ENCODE data around the gene THSD8.

THSD8 gene

GRCh38 chr19:12792051-12792852 is 9.6 kb upstream of the THSD8 start:
- TF ChIP-seq, protein P1, sequence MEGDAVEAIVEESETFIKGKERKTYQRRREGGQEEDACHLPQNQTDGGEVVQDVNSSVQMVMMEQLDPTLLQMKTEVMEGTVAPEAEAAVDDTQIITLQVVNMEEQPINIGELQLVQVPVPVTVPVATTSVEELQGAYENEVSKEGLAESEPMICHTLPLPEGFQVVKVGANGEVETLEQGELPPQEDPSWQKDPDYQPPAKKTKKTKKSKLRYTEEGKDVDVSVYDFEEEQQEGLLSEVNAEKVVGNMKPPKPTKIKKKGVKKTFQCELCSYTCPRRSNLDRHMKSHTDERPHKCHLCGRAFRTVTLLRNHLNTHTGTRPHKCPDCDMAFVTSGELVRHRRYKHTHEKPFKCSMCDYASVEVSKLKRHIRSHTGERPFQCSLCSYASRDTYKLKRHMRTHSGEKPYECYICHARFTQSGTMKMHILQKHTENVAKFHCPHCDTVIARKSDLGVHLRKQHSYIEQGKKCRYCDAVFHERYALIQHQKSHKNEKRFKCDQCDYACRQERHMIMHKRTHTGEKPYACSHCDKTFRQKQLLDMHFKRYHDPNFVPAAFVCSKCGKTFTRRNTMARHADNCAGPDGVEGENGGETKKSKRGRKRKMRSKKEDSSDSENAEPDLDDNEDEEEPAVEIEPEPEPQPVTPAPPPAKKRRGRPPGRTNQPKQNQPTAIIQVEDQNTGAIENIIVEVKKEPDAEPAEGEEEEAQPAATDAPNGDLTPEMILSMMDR (IDR thresholded peaks at IDR 0.05; ENCODE audit: low read depth, low read length), result no peak
- H3K4me3 ChIP-seq (replicated peaks in 1 of 2; ENCODE audit: low read depth in 2 of 2, low read length in 2 of 2), result peak overlapping the region; percentile 91 to 98
- DNase-seq (ENCODE audit: low read depth in 2 of 2), result peak; percentile 60 to 66

DNA sequence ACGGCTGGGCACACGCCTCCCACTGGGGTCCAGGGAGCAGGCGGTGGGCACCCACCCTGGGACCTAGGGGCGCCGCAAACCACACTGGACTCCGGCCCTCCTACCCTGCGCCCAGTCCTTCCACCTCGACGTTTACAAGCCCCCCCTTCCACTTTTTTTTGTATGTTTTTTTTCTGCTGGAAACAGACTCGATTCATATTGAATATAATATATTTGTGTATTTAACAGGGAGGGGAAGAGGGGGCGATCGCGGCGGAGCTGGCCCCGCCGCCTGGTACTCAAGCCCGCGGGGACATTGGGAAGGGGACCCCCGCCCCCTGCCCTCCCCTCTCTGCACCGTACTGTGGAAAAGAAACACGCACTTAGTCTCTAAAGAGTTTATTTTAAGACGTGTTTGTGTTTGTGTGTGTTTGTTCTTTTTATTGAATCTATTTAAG is 9.0 kb upstream of the THSD8 start:
- peak overlapping the region; percentile 91 to 98 for H3K4me3 ChIP-seq (replicated peaks in 1 of 2; ENCODE audit: low read depth in 2 of 2, low read length in 2 of 2)
- TF ChIP-seq, protein P1 (IDR thresholded peaks at IDR 0.05; ENCODE audit: low read depth, low read length), result no peak
- DNase-seq (ENCODE audit: low read depth in 2 of 2), result peak in 1 of 2 donors; percentile 25

GRCh38 chr19:12793290-12794195 is 8.3 kb upstream of the THSD8 start:
- TF ChIP-seq, protein P1 (IDR thresholded peaks at IDR 0.05; ENCODE audit: low read depth, low read length), result no peak
- peak; percentile 95 to 97 for DNase-seq (ENCODE audit: low read depth in 2 of 2)
- peak overlapping the region; percentile 91 to 98 for H3K4me3 ChIP-seq (replicated peaks in 1 of 2; ENCODE audit: low read depth in 2 of 2, low read length in 2 of 2)

DNA sequence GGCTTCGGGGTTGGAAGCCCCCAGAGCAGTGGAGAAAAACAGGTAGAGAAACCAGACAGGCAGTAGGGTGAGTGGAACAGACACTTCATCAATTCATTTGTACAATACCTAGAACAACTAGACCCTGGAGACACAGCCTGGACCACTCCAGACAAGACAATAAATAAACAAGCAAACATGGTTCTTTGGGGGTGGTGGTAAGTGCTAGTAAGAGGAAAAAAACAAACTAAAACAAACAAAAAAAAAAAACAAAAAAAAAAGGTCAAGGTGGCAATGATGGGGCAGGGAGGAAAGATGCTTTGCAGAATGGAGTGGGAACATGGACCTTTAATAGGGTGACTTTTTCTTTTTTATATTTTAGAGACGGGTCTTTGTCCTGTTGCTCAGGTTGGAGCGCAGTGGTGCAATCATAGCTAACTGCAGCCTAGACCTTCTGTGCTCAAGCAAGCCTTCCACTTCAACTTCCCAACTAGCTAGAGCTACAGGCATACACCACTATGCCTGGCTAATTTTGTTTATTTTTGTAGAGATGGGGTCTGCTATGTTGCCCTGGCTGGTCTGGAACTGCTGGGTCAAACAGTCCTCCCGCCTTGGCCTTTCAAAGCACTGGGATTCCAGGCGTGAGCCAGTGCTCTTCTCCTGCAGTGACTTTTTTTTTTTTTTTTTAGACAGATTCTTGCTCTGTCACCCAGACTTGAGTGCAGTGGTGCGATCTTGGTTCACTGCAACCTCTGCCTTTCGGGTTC is 7.5 kb upstream of the THSD8 start:
- TF ChIP-seq, protein P1 (IDR thresholded peaks at IDR 0.05; ENCODE audit: low read depth, low read length), result no peak
- H3K4me3 ChIP-seq (replicated peaks in 1 of 2; ENCODE audit: low read depth in 2 of 2, low read length in 2 of 2), result peak overlapping the region; percentile 32 to 98
- DNase-seq (ENCODE audit: low read depth in 2 of 2), result peak; percentile 65 to 80

GRCh38 chr19:12794971-12795381 is 6.9 kb upstream of the THSD8 start:
- H3K4me3 ChIP-seq (replicated peaks in 1 of 2; ENCODE audit: low read depth in 2 of 2, low read length in 2 of 2), result no peak overlapping the region
- DNase-seq (ENCODE audit: low read depth in 2 of 2), result peak; percentile 26 to 59
- TF ChIP-seq, protein P1 (IDR thresholded peaks at IDR 0.05; ENCODE audit: low read depth, low read length), result no peak
